GM23248 (cell line): ENCODE results near the gene MRTFB.

Experiments
- EZH2 ChIP-seq: fragments of 200-600 bp; sonication (generic); IDR thresholded peaks from 2 replicates; pipeline ENCODE4 v1.6.1; 2018; ENCODE audit warnings: antibody characterized with exemption, mild to moderate bottlenecking; ENCODE audit not compliant: insufficient read depth, poor library complexity, severe bottlenecking
- EZH2phosphoT487 ChIP-seq: fragments of 200-600 bp; sonication (generic); IDR thresholded peaks from 2 replicates; pipeline ENCODE4 v1.6.1; 2018; ENCODE audit warnings: antibody characterized with exemption, moderate library complexity, mild to moderate bottlenecking, low read depth; ENCODE audit not compliant: insufficient read depth

- TF ChIP-seq EZH2 = no peak
- no peak for TF ChIP-seq EZH2phosphoT487
These were observed 225.5 kb downstream of the MRTFB start for GRCh38 chr16:14296663-14297062.
